Measurements from ENCODE around the gene RAB27A. TPM values are rescaled to one million over a fixed set of nuclear protein-coding genes. Genes with fewer than 3 reads are reported as not detected.

The RAB27A gene
- total and polyA plus RNA-seq, 10 of the 15 experiments (the other 5 are each of a cell fraction or from before 2014, with no cell fraction given), result 13.3 to 139 (median 35.2) TPM

GRCh38 chr15:55288006-55288717, 1.5 kb downstream of the RAB27A start:
- TF ChIP-seq MLLT1 (IDR thresholded peaks at IDR 0.05) (peak; percentile 73), YBX1 (IDR thresholded peaks at IDR 0.05) (no peak)
- ATAC-seq (no peak), DNase-seq (ENCODE audit: low read depth, low spot score) (no peak), FAIRE-seq (no peak)
- Histone ChIP-seq H3K9me3 (replicated peaks; ENCODE audit: control insufficient read depth, insufficient read depth, low read length) (no peaks in the 10 kb centered on the region), H3K4me3 (peak overlapping the region; percentile 89; the same call in 1 of the 2 replicates), H2AFZ (ENCODE audit: control insufficient read depth, low read depth, low read length) (no peak overlapping the region), H3K27ac (ENCODE audit: control insufficient read depth, insufficient read depth) (no peak overlapping the region), H4K20me1 (ENCODE audit: control insufficient read depth, insufficient read depth) (no peaks in the 10 kb centered on the region), H3K9ac (ENCODE audit: control insufficient read depth, insufficient read depth, low read length) (no peak overlapping the region), H3K27me3 (replicated peaks in 1 of 2; ENCODE audit: control insufficient read depth in 2 of 2, insufficient read depth in 2 of 2, low read length in 1 of 2) (no peaks in the 10 kb centered on the region), H3K36me3 (ENCODE audit: control insufficient read depth in 2 of 2, insufficient read depth in 2 of 2, low read length in 1 of 2) (no peaks in the 10 kb centered on the region), H3K79me2 (ENCODE audit: control insufficient read depth, insufficient read depth, low read length) (peaks cover 16% of the 10 kb centered on the region), H3K4me1 (ENCODE audit: control insufficient read depth, insufficient read depth, low read length) (peaks cover 1% of the 10 kb centered on the region; the same call in 1 of the 2 replicates), H3K4me2 (ENCODE audit: control insufficient read depth, insufficient read depth) (no peak overlapping the region)
- ChIA-PET CTCF (interaction anchor here (0.6 to 3.0 kb wide), 10 partner anchors 9 to 1162 kb away, joined by 3 to 34 read pairs (median 4); no protein-coding TSS in a partner anchor), SMC1A (ENCODE audit: uncharacterized antibody, unreplicated experiment) (interaction anchor here (0.6 to 2.4 kb wide), 18 partner anchors 10 to 1007 kb away, joined by 3 to 13 read pairs (median 4); partner anchors contain the start of genes PIGB and PIGBOS1), RAD21 (ENCODE audit: unreplicated experiment) (interaction anchor here (0.9 to 3.2 kb wide), 5 partner anchors 10 to 91 kb away, joined by 3 to 26 read pairs (median 10); partner anchors contain the start of gene RSL24D1), POLR2A (interaction anchor here (1.1 to 1.5 kb wide), 2 partner anchors 11 to 17 kb away, joined by 3 to 9 read pairs; no protein-coding TSS in a partner anchor)
- in situ Hi-C loops (cut with MboI) (no loop called here), intact Hi-C loops (cut with micrococcal nuclease; ENCODE audit: unreplicated experiment) (loop anchor here (2.0 to 10.0 kb wide), 3 partner anchors 33 to 773 kb away; no protein-coding TSS in a partner anchor)
- TSS peak; percentile 49 for BruUV-seq (replicated peaks)
- 81% methylated on average over 8 of the region's 8 CpGs for WGBS (ENCODE audit: insufficient coverage, insufficient replicate concordance, low lambda C conversion rate, missing lambda C conversion rate)
